ENCODE measurements around the gene PAH. TPM values are rescaled to one million over a fixed set of nuclear protein-coding genes. Genes with fewer than 3 reads are reported as not detected.

Gene PAH
- total and polyA plus RNA-seq, 2 of the 8 experiments (the other 6 are each of a cell fraction or from before 2014, with no cell fraction given): 3.9 to 9.0 TPM

- no peak for TF ChIP-seq SIN3A (conservative IDR thresholded peaks at IDR 0.05 in 1 of 2, IDR thresholded peaks at IDR 0.05 in 1 of 2; ENCODE audit: low read depth in 1 of 2, low read length in 2 of 2)
- no peak for TF ChIP-seq GTF2F1 (IDR thresholded peaks at IDR 0.05; ENCODE audit: borderline replicate concordance, low read depth, low read length)
- TF ChIP-seq SRF (IDR thresholded peaks at IDR 0.05; ENCODE audit: low read depth, low read length): no peak
- no peak for TF ChIP-seq MAFK (IDR thresholded peaks at IDR 0.05; ENCODE audit: low read depth, low read length)
- TF ChIP-seq, protein P1, sequence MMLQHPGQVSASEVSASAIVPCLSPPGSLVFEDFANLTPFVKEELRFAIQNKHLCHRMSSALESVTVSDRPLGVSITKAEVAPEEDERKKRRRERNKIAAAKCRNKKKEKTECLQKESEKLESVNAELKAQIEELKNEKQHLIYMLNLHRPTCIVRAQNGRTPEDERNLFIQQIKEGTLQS (IDR thresholded peaks at IDR 0.05; ENCODE audit: insufficient read depth, low read depth, low read length): no peak
- no peak for TF ChIP-seq JUN (IDR thresholded peaks at IDR 0.05; ENCODE audit: low read depth, low read length)
- no peak for TF ChIP-seq SAP30 (IDR thresholded peaks at IDR 0.05; ENCODE audit: insufficient read depth, insufficient replicate concordance, low read length)
- no peak for TF ChIP-seq BACH1 (IDR thresholded peaks at IDR 0.05; ENCODE audit: low read length)
- no peak for TF ChIP-seq TEAD4 (IDR thresholded peaks at IDR 0.05; ENCODE audit: low read depth, low read length)
- peak; percentile 65; the same call in 1 of the 2 replicates for TF ChIP-seq EGR1 (IDR thresholded peaks at IDR 0.05; ENCODE audit: borderline replicate concordance, low read depth, low read length)
- peak; percentile 47; the same call in 1 of the 2 replicates for TF ChIP-seq SUZ12 (IDR thresholded peaks at IDR 0.05; ENCODE audit: low read length)
- no peak for TF ChIP-seq POU5F1 (IDR thresholded peaks at IDR 0.05; ENCODE audit: low read depth, low read length)
- TF ChIP-seq YY1 (IDR thresholded peaks at IDR 0.05; ENCODE audit: low read depth, low read length): no peak
- TF ChIP-seq BCL11A (IDR thresholded peaks at IDR 0.05; ENCODE audit: low read depth in 2 of 2, low read length in 2 of 2): no peak
- no peak for TF ChIP-seq TBP (IDR thresholded peaks at IDR 0.05; ENCODE audit: low read depth, low read length)
- TF ChIP-seq SP1 (IDR thresholded peaks at IDR 0.05; ENCODE audit: low read depth, low read length): no peak
- no peak for TF ChIP-seq POLR2A (IDR thresholded peaks at IDR 0.05; ENCODE audit: control extremely low read depth in 1 of 2, low read depth in 2 of 2, low read length in 2 of 2)
- TF ChIP-seq CTBP2 (IDR thresholded peaks at IDR 0.05; ENCODE audit: borderline replicate concordance, insufficient read depth, insufficient read length, low read length): peak; percentile 40
- TF ChIP-seq POLR2AphosphoS5 (IDR thresholded peaks at IDR 0.05; ENCODE audit: low read depth, low read length): no peak
- no peak for TF ChIP-seq KDM5A (IDR thresholded peaks at IDR 0.05; ENCODE audit: low read length)
- no peak for TF ChIP-seq PHF8 (conservative IDR thresholded peaks at IDR 0.05; ENCODE audit: low read depth, low read length)
- no peak for TF ChIP-seq CBX5 (IDR thresholded peaks at IDR 0.05; ENCODE audit: low read depth, low read length)
- no peak for TF ChIP-seq EP300 (IDR thresholded peaks at IDR 0.05; ENCODE audit: borderline replicate concordance in 1 of 2, low read depth in 2 of 2, low read length in 2 of 2)
Observed at GRCh38 chr12:102965281-102966155, 48.5 kb upstream of the PAH start (continued).

All from H1 (cell line).